T-helper 2 cell treated with Interferon-gamma antibody and Interleukin-4, amounts not matched to agents 5 μg/mL and 100 μg/mL, for 36 hours (primary cell): ENCODE measurements around the gene PTPRD.

ENCODE experiments used
- DNase-seq: peaks from one replicate; pipeline ENCODE4 v3.0.0; 2021; ENCODE audit warnings: low spot score
- H3K27ac Mint-ChIP-seq: one replicate; pipeline ENCODE4 v1.8.0; 2021; ENCODE audit warnings: mild to moderate bottlenecking, mixed read lengths
- H3K27me3 Mint-ChIP-seq: one replicate; pipeline ENCODE4 v1.8.0; 2021; ENCODE audit warnings: low read depth, mixed read lengths
- H3K36me3 Mint-ChIP-seq: one replicate; pipeline ENCODE4 v1.8.0; 2021; ENCODE audit warnings: low read depth, mixed read lengths
- H3K4me1 Mint-ChIP-seq: one replicate; pipeline ENCODE4 v1.8.0; 2021; ENCODE audit warnings: low read depth, mixed read lengths
- H3K4me3 Mint-ChIP-seq: one replicate; pipeline ENCODE4 v1.8.0; 2022; ENCODE audit warnings: mild to moderate bottlenecking, moderate library complexity, mixed read lengths
- H3K9me3 Mint-ChIP-seq: one replicate; pipeline ENCODE4 v1.8.0; 2021; ENCODE audit warnings: mixed read lengths

PTPRD gene

DNA sequence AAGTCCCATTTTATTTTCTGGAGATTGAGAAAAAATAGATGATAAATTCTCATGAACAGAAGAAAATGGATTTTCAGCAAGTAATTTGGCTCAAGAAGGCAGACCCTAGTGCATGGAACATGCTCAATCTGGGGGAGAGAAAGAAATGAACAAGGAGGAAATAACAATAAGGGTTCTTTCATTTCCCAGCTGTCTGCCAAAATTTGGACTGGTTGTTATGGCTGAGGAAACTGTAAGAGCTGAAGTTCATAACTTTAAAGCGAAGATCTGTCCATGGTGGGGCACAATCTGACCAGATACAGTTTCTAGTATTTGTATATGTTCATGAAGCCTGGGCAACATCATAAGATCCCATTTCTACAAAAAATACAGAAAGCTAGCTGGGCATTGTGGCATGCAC, 1426.7 kb downstream of the PTPRD start:
- peaks cover 3% of the 10 kb centered on the region for H3K9me3 Mint-ChIP-seq
- H3K36me3 Mint-ChIP-seq, result no peaks in the 10 kb centered on the region
- no peak overlapping the region for H3K4me3 Mint-ChIP-seq
- H3K4me1 Mint-ChIP-seq, result no peaks in the 10 kb centered on the region
- H3K27ac Mint-ChIP-seq, result no peak overlapping the region
- no peak for DNase-seq
- H3K27me3 Mint-ChIP-seq, result no peaks in the 10 kb centered on the region

DNA sequence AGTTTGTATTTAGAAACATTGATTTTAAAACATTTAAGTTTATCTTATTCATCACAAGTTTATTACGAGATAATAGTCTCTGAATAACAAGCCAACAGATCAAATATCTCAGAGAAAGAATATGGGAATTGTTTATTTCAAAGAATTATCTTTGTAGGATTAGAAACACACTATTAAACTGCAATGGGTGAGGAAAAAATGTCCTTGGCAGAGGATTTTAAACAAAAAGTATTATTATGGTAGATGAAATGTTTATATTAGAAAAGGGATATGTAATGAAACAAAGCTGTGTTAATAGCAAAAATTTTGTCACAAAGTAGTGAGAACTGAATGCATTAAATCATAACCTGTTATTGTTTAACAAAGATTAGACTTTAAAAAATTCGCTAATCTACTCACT, 1430.4 kb downstream of the PTPRD start:
- Mint-ChIP-seq H3K4me3 (no peak overlapping the region), H3K36me3 (no peaks in the 10 kb centered on the region), H3K4me1 (no peaks in the 10 kb centered on the region), H3K9me3 (no peaks in the 10 kb centered on the region), H3K27ac (no peak overlapping the region), H3K27me3 (no peaks in the 10 kb centered on the region)
- no peak for DNase-seq

DNA sequence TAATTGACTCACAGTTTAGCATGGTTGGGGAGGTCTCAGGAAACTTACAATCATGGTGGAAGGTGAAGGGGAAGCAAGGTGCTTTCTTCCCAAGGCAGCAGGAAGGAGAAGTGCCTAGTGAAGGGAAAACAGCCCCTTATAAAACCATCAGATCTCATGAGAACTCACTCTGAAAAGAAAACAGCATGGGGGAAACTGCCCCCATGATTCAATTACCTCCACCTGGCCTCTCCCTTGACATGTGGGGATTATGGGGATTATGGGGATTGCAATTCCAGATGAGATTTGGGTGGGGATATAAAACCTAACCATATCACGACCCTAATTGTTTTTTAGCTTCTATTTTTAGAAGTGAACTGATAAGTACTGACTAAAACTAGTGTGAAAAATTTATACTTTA, 1435.7 kb downstream of the PTPRD start:
- Mint-ChIP-seq H3K27ac (no peak overlapping the region), H3K9me3 (no peaks in the 10 kb centered on the region), H3K36me3 (no peaks in the 10 kb centered on the region), H3K4me3 (no peak overlapping the region), H3K27me3 (no peaks in the 10 kb centered on the region), H3K4me1 (no peaks in the 10 kb centered on the region)
- no peak for DNase-seq

DNA sequence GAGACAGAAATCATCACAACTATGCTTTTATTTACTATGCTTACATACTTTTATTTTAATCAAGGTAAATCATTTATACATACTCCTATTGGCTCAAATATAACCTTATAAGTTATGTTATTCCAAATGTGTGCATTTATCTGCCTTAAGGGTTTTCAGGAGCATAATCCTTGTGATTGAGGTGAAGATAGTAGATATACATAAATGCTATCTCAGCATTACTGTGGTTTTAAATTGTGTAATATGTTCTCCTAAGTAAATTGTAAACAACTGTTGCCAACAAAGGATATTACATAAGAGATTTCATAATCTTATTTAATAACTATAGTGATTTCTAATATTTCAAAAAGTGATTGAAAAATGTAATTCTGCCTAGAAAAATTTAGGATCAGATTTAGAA, 1438.4 kb downstream of the PTPRD start:
- Mint-ChIP-seq H3K27me3 (no peaks in the 10 kb centered on the region), H3K9me3 (no peaks in the 10 kb centered on the region), H3K4me3 (no peak overlapping the region), H3K27ac (no peak overlapping the region), H3K36me3 (no peaks in the 10 kb centered on the region), H3K4me1 (no peaks in the 10 kb centered on the region)
- DNase-seq, result no peak

DNA sequence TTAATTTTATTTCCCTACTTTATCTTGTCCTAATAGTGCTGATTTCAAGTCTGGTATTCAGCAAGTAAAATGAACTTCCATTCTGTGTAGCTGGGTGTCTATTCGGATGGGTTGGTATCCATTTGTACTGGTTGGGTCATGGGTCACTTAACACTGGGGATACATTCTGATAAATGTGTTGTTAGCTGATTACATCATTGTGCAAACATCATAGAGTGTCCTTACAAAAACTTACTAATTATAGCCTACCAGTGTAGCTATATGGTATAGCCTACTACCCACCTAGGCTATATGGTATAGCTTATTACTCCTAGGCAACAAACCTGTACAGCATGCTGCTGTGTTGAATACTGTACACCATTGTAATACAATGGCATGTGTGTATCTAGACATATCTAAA, 1439.5 kb downstream of the PTPRD start:
- DNase-seq, result no peak
- Mint-ChIP-seq H3K9me3 (no peaks in the 10 kb centered on the region), H3K4me1 (no peaks in the 10 kb centered on the region), H3K27me3 (no peaks in the 10 kb centered on the region), H3K36me3 (no peaks in the 10 kb centered on the region), H3K4me3 (no peak overlapping the region), H3K27ac (no peak overlapping the region)

DNA sequence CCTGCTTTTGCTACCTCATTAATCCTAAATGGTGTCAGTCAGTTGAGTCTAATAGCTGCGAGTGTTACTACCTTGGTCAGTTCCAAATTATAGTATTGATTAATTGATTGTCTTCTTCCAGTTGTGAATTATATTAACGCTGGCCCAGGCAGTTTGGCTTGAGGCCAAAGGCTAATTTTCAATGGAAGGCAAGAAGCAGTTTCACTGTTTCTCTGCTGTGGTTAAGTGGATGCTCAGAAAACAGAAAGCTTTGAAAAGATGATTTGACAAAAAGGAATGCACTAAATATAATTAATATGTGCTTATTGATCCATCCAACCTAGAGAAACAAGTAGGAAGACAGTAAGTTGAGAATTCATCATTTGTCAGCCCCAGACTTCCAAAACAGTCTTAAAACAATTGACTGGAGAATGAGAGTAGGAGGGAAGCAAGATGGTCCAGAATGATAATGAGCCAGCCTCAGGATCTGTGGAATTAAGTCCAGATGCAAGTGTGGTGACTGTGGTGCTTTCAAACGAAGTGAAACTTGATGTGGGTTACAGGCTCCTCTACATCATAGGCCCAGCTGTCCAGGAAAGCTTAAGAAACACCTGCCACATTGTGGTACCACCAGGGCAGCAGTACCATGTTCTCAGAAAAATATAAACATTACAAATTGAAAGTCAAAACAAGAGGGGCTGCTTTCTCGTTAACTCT, 1442.2 kb downstream of the PTPRD start:
- Mint-ChIP-seq H3K4me1 (no peaks in the 10 kb centered on the region), H3K9me3 (no peaks in the 10 kb centered on the region), H3K27ac (no peak overlapping the region), H3K4me3 (no peak overlapping the region), H3K27me3 (no peaks in the 10 kb centered on the region), H3K36me3 (no peaks in the 10 kb centered on the region)
- no peak for DNase-seq

DNA sequence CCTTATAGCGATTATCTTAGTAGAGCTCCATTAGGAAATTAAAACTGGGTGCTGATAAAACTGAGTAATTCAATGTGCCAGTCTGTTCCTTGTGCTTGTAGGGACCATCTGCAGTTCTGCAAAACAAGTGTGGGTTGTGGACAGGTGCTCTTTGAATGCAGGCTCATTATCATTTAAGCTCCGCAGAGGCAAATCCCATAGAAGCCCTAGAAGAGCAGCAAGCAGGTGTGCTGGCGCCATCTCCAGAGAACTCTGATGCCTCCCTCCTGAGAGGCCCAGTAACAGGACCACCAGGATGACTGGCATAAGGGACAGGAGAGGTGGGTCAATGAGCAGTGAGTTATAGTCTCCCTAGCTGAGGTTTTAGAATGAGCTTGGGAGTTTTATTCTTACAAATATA, 1470.8 kb downstream of the PTPRD start:
- no peak overlapping the region for H3K27ac Mint-ChIP-seq
- no peak overlapping the region for H3K4me3 Mint-ChIP-seq
- H3K4me1 Mint-ChIP-seq, result no peaks in the 10 kb centered on the region
- no peaks in the 10 kb centered on the region for H3K9me3 Mint-ChIP-seq
- H3K36me3 Mint-ChIP-seq, result no peaks in the 10 kb centered on the region
- DNase-seq, result no peak
- no peaks in the 10 kb centered on the region for H3K27me3 Mint-ChIP-seq

DNA sequence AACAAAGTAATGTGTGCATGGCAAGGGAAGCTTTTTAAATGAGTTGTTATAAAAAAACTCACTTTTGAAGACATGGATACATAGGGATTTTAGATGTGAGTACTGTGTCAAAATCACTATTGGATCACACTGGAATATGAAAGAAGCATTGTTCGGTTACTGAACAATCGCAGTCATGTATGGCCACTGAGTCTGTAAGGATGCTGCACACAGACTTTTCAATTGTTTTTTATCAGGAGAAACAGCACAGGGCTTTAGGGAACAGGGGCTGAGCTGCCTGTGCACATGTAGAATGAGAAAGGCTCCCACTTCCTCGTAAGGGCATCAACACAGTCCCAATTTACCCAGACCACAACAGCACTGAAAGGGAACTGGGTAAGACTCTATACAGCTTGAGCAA, 1479.3 kb downstream of the PTPRD start:
- Mint-ChIP-seq H3K27ac (no peak overlapping the region), H3K36me3 (no peaks in the 10 kb centered on the region)
- DNase-seq, result no peak

DNA sequence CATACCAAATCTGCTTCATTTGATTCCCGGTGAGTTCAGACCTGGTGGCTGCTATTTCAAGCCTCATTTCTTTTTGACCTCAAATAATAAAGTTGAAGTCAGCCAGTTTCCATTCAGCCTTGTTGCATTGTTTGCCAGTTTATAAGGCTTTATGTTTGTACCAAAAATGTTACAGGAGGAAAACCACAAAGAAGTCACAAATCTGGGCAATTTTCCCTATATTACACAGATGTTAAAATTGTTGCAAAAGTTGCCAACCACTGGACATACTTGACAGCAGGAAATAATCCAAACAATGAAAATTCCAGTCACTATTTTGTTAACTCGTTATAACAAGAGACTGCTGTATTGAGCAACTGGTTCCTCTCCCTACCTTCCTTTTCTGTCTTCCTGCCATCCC, 1488.2 kb downstream of the PTPRD start:
- H3K27ac Mint-ChIP-seq, result no peak overlapping the region
- DNase-seq, result no peak
- H3K4me1 Mint-ChIP-seq, result no peaks in the 10 kb centered on the region
- H3K36me3 Mint-ChIP-seq, result no peaks in the 10 kb centered on the region
- no peak overlapping the region for H3K4me3 Mint-ChIP-seq
- no peaks in the 10 kb centered on the region for H3K9me3 Mint-ChIP-seq
- H3K27me3 Mint-ChIP-seq, result no peaks in the 10 kb centered on the region

More for the DNA sequence above, 1479.3 kb downstream of the PTPRD start:
- H3K4me3 Mint-ChIP-seq, result no peak overlapping the region
- H3K9me3 Mint-ChIP-seq, result no peaks in the 10 kb centered on the region
- H3K4me1 Mint-ChIP-seq, result no peaks in the 10 kb centered on the region
- H3K27me3 Mint-ChIP-seq, result no peaks in the 10 kb centered on the region

DNA sequence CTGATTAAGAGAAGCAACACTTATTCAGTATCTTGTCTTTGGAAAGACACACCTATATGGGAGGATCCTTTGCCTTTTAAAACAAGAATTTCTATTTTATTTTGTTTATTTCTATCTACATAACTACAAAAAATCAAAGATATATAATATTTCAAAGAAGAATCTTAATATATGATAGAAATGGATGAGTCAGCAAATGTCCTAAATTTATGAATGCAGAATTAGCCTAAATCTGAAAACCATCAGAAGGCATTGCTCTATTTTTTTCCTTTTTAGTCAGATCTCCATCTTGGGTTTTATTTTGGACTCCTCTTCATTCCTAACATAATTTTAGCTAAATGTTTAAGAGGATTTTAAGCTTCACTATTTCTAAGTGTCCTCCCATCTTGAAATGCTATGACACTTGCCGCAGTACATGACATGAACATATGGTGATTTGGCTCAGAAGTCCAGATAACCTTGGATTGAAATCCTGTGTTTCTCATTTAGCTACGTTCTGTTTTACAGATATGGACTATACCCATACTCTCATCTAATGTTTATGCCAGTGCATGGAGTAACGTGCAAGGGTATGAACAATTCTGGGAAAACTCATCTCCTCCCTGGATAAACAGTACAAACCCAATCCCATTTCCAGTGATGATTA, 1490.4 kb downstream of the PTPRD start:
- Mint-ChIP-seq H3K9me3 (no peaks in the 10 kb centered on the region), H3K4me1 (no peaks in the 10 kb centered on the region), H3K27me3 (no peaks in the 10 kb centered on the region), H3K27ac (no peak overlapping the region), H3K4me3 (no peak overlapping the region), H3K36me3 (no peaks in the 10 kb centered on the region)
- DNase-seq, result no peak

DNA sequence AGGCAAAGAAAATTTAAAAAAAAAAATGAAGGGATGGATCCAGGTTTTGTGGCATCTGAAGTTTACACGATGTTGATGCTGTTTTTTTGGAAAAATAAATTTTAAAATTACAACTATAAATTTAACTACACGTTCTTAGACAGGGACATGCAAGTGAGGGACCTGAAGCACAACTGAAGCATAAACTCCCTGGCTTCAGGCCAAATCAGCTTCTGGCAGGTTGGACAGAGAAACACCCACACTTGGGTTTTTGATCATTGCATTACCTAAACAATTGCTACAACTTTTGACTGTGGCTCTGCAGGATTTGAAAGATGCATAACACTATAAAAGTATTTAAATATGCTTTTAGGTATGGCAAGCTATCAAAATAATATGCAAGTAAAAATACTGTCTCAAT, 1494.9 kb downstream of the PTPRD start:
- Mint-ChIP-seq H3K4me3 (no peak overlapping the region), H3K9me3 (peaks cover 6% of the 10 kb centered on the region), H3K36me3 (no peaks in the 10 kb centered on the region), H3K27ac (no peak overlapping the region), H3K4me1 (no peaks in the 10 kb centered on the region), H3K27me3 (no peaks in the 10 kb centered on the region)
- DNase-seq, result no peak

DNA sequence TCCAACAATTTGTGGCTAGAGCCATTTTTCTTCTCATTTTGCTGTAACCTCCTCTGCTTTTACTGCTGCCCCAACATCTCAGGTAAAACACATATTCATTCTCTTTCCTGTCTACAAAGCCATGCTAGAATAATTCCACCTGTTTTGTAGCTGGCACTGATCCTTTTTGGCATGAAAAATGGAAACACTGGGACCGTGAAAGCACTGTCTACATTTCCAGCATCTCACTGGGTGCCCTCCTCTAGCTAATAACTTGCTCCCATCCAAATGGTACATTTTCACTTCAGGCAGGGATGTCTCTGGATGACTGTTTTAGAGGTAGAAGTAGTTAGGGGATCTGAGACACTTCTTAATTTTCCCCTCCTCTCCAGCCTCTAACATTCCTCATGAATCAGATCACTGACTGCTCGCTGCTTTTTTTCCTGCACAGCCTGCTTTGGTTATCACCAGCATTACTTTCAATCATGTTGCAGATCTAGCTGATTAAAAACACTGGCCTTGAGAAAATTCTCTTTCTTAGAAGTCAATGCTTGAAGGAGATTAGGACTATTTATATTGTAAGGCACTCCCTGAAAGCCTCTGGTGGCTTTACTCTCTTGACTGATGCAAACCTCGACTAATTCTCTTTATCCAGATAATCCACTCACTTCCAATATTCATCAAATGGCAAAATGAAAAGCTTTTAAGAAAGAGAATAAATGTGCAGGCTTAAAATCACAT, 1500.6 kb downstream of the PTPRD start:
- peaks cover 6% of the 10 kb centered on the region for H3K9me3 Mint-ChIP-seq
- H3K27ac Mint-ChIP-seq, result no peak overlapping the region
- H3K4me3 Mint-ChIP-seq, result no peak overlapping the region
- DNase-seq, result no peak
- H3K36me3 Mint-ChIP-seq, result no peaks in the 10 kb centered on the region
- no peaks in the 10 kb centered on the region for H3K27me3 Mint-ChIP-seq
- no peaks in the 10 kb centered on the region for H3K4me1 Mint-ChIP-seq

DNA sequence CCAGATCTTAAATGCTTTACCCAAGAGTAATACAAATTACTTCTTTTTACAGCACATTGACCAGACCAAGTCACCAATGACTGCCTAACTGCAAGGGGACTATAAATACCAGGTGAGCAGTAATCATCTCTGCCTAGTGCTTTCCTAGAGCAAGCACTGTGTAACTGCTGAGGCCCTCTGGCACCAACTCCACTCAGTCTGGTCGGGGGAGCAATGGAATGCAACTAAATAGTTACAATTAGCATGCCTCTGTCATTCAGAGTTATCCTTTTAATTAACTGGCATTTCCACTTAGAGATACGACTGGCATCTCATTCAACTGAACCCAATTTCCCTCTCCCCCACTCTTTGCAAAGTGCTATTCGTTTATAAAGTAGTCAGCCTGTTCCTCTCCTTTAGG, 1504.2 kb downstream of the PTPRD start:
- Mint-ChIP-seq H3K27ac (no peak overlapping the region), H3K4me1 (no peaks in the 10 kb centered on the region), H3K9me3 (no peaks in the 10 kb centered on the region), H3K4me3 (no peak overlapping the region), H3K27me3 (no peaks in the 10 kb centered on the region), H3K36me3 (no peaks in the 10 kb centered on the region)
- no peak for DNase-seq

DNA sequence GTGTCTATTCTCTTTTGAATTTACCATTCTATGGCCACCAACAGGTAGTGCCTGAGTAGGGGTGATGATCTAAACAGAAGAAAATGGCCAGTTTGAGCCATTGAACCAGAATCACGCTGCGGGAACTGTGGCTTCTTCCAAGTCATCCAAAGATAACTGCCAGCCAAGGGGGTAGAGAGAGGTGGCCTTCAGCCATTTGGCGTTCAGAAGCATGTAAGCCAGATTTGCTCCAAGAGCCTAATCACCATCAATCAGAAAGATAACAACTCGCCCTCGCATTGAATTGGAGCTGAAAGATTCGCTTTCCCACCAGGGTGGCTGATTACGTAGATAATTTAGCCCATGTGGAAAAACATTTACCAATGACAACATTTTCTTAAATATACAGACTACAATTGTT, 1510.5 kb downstream of the PTPRD start:
- Mint-ChIP-seq H3K36me3 (no peaks in the 10 kb centered on the region), H3K4me1 (no peaks in the 10 kb centered on the region), H3K4me3 (no peak overlapping the region), H3K9me3 (no peaks in the 10 kb centered on the region), H3K27ac (no peak overlapping the region), H3K27me3 (no peaks in the 10 kb centered on the region)
- DNase-seq, result no peak
